ENCODE measurements around the gene STK32C. TPM values are rescaled to one million over a fixed set of nuclear protein-coding genes. Genes with fewer than 3 reads are reported as not detected.

The STK32C gene
- total and polyA plus RNA-seq, 2 of the 4 experiments (the other 2 are of a cell fraction) = 5.0 to 8.3 TPM

- no peak for TF ChIP-seq CTCF (conservative IDR thresholded peaks at IDR 0.05; ENCODE audit: low read depth, low read length)
- no peak for TF ChIP-seq POLR2A (IDR thresholded peaks at IDR 0.05; ENCODE audit: low read depth, low read length)
- no peak for TF ChIP-seq CEBPB (IDR thresholded peaks at IDR 0.05; ENCODE audit: low read depth, low read length)
Observed at GRCh38 chr10:132328738-132329137, 21.0 kb upstream of the STK32C start (continued).

- Histone ChIP-seq H2BK120ac (ENCODE audit: low read depth, low read length) (no peak overlapping the region), H3K4me1 (ENCODE audit: control insufficient read depth, insufficient read depth, low read length) (peaks cover 6% of the 10 kb centered on the region), H2BK5ac (ENCODE audit: low read depth, low read length, poor library complexity, severe bottlenecking) (no peak overlapping the region), H3K23ac (ENCODE audit: low read depth, low read length) (no peak overlapping the region), H3K9me3 (ENCODE audit: control insufficient read depth, insufficient read depth, low read length) (no peaks in the 10 kb centered on the region), H3K9me1 (ENCODE audit: insufficient read depth, low read length) (peaks cover 6% of the 10 kb centered on the region), H2AK9ac (replicated peaks; ENCODE audit: low read depth, low read length, poor library complexity) (no peak overlapping the region), H3K4ac (ENCODE audit: low read depth, low read length) (no peak overlapping the region), H3K18ac (ENCODE audit: low read depth, low read length) (no peak overlapping the region), H2BK15ac (ENCODE audit: low read depth, low read length) (no peak overlapping the region), H4K8ac (ENCODE audit: low read depth in 2 of 2, low read length in 2 of 2) (no peak overlapping the region), H3K4me3 (ENCODE audit: insufficient read depth, low read depth, low read length) (no peak overlapping the region), H3K9ac (ENCODE audit: low read depth, low read length) (no peak overlapping the region), H2AFZ (replicated peaks; ENCODE audit: low read length, poor library complexity) (no peak overlapping the region), H2BK20ac (ENCODE audit: low read depth, low read length) (no peak overlapping the region), H3K27me3 (ENCODE audit: control insufficient read depth, insufficient read depth, low read length) (no peaks in the 10 kb centered on the region), H4K91ac (ENCODE audit: insufficient read depth, low read depth, low read length) (no peak overlapping the region), H3K4me2 (ENCODE audit: low read depth, low read length) (no peak overlapping the region), H4K5ac (ENCODE audit: low read depth, low read length) (no peak overlapping the region), H3K27ac (ENCODE audit: insufficient read depth, low read length) (no peak overlapping the region), H3K36me3 (ENCODE audit: control insufficient read depth, insufficient read depth, low read length) (peaks cover 10% of the 10 kb centered on the region; the same call in 1 of the 2 replicates), H3K14ac (replicated peaks; ENCODE audit: low read depth, low read length) (no peak overlapping the region), H3K79me1 (ENCODE audit: low read depth in 1 of 2, low read length in 2 of 2) (peaks cover 16 to 71% of the 10 kb centered on the region in 2 experiments), H2AK5ac (ENCODE audit: low read depth, low read length) (no peak overlapping the region), H3K56ac (ENCODE audit: extremely low read depth, insufficient read depth, low read length) (no peak overlapping the region), H4K20me1 (ENCODE audit: insufficient read depth, low read length) (0 out of 2 replicates have a peak, but pooled peaks cover 3% of the 10 kb centered on the region)
- ChIA-PET CTCF (no interaction called here), POLR2A (ENCODE audit: unreplicated experiment) (no interaction called here)
- WGBS, 2 experiments (ENCODE audit: extremely low coverage in 2 of 2, insufficient read length in 1 of 2) = 98% methylated on average over 7 of the region's 9 CpGs; no CpG with 5 or more reads in 1 of the 2 experiments
- dilution Hi-C loops (cut with HindIII; ENCODE audit: low sequenced_read_pairs, unreplicated experiment) (loop anchor here (25.0 kb wide), 1 partner anchor 91 kb away; no protein-coding TSS in a partner anchor), intact Hi-C loops (cut with micrococcal nuclease) (no loop called here), in situ Hi-C loops (cut with MboI; ENCODE audit: low sequenced_read_pairs) (no loop called here)
- no peak for ATAC-seq (ENCODE audit: low read depth)
- TF ChIP-seq RFX5 (IDR thresholded peaks at IDR 0.05; ENCODE audit: low read depth, low read length) (no peak), BHLHE40 (IDR thresholded peaks at IDR 0.05; ENCODE audit: low read depth, low read length) (no peak), SMC3 (IDR thresholded peaks at IDR 0.05; ENCODE audit: low read depth, low read length) (no peak), USF2 (IDR thresholded peaks at IDR 0.05; ENCODE audit: low read depth, low read length) (no peak), MAFK (IDR thresholded peaks at IDR 0.05; ENCODE audit: low read depth, low read length) (no peak), RAD21 (IDR thresholded peaks at IDR 0.05; ENCODE audit: low read length) (no peak), MAZ (IDR thresholded peaks at IDR 0.05; ENCODE audit: borderline replicate concordance, low read depth, low read length) (no peak)
- no TSS peak for BruUV-seq (replicated peaks)
- no peak for DNase-seq
Observed at GRCh38 chr10:132328106-132328505, 20.4 kb upstream of the STK32C start.
